T-helper 2 cell treated with Interferon-gamma antibody and Interleukin-4, amounts not matched to agents 5 μg/mL and 100 μg/mL, for 36 hours (primary cell): ENCODE data around the gene TPPP2.

Experiments used
- DNase-seq: peaks from one replicate; pipeline ENCODE4 v3.0.0; 2021; ENCODE audit warnings: low spot score
- H3K27ac Mint-ChIP-seq: one replicate; pipeline ENCODE4 v1.8.0; 2021; ENCODE audit warnings: mild to moderate bottlenecking, mixed read lengths
- H3K27me3 Mint-ChIP-seq: one replicate; pipeline ENCODE4 v1.8.0; 2021; ENCODE audit warnings: low read depth, mixed read lengths
- H3K36me3 Mint-ChIP-seq: one replicate; pipeline ENCODE4 v1.8.0; 2021; ENCODE audit warnings: low read depth, mixed read lengths
- H3K4me1 Mint-ChIP-seq: one replicate; pipeline ENCODE4 v1.8.0; 2021; ENCODE audit warnings: low read depth, mixed read lengths
- H3K4me3 Mint-ChIP-seq: one replicate; pipeline ENCODE4 v1.8.0; 2022; ENCODE audit warnings: mild to moderate bottlenecking, moderate library complexity, mixed read lengths
- H3K9me3 Mint-ChIP-seq: one replicate; pipeline ENCODE4 v1.8.0; 2021; ENCODE audit warnings: mixed read lengths

The TPPP2 gene

DNA sequence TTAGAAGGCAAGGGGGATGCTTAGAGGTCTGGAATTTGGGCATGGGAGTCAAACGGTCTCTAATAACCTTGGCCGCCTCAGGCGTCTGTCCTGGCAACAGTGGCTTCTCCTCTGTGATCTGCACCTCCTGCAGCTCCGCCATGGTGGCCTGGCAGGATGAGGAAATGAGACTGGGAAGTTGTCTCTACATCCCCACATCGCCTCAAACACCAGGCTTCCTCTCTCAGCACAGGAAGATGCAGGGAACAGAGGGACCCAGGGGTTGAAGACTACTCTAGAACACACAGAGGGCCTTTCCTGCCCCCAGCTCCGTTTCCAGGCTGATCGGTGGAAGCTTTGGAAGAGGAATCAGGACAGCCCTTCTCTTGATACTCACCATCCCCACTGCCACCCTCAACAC is 6.8 kb upstream of the TPPP2 start:
- no peak for DNase-seq
- peaks cover 39% of the 10 kb centered on the region for H3K27me3 Mint-ChIP-seq
- no peaks in the 10 kb centered on the region for H3K36me3 Mint-ChIP-seq
- H3K27ac Mint-ChIP-seq: no peak overlapping the region
- no peak overlapping the region for H3K4me3 Mint-ChIP-seq
- H3K4me1 Mint-ChIP-seq: peaks cover 7% of the 10 kb centered on the region
- H3K9me3 Mint-ChIP-seq: no peaks in the 10 kb centered on the region

DNA sequence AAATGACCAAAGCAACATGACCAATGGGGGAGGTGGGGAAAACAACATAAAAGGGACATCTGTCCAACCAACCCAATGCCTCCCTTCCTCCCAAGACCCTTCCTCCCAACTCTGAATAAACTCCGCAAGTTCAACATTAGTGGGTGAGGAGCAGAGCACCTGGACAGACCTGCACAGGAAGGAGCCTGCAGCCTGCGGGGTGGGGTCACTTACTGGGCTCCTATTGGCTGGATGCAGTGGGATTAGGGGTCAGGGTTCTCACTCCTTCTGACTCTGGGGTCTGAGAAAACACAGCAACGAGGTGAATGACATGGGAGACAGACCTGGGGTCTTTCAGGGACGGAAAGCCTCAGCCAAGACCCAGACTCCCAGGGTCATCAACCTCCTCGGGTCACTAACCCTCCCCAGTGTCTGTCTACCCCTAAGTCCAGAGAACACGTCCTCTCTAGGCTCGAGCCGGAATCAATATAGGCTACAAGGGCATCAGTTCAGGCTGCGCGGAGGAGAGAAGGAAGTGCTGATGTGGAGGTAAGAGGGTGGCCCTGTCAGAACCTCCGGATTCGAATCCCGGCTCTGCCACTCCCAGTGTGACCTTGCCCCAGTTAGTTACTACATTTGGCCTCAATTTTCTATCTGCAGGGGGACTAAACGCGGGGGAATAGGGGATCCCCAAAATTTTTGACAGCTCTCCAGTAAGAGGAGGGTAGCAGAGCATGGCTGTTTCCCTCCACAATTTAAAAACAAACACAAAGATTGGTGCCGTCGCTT is 6.0 kb upstream of the TPPP2 start:
- Mint-ChIP-seq H3K27ac (no peak overlapping the region), H3K4me3 (peak overlapping the region; percentile 71), H3K9me3 (no peaks in the 10 kb centered on the region), H3K4me1 (peaks cover 7% of the 10 kb centered on the region), H3K36me3 (no peaks in the 10 kb centered on the region), H3K27me3 (peaks cover 39% of the 10 kb centered on the region)
- no peak for DNase-seq

DNA sequence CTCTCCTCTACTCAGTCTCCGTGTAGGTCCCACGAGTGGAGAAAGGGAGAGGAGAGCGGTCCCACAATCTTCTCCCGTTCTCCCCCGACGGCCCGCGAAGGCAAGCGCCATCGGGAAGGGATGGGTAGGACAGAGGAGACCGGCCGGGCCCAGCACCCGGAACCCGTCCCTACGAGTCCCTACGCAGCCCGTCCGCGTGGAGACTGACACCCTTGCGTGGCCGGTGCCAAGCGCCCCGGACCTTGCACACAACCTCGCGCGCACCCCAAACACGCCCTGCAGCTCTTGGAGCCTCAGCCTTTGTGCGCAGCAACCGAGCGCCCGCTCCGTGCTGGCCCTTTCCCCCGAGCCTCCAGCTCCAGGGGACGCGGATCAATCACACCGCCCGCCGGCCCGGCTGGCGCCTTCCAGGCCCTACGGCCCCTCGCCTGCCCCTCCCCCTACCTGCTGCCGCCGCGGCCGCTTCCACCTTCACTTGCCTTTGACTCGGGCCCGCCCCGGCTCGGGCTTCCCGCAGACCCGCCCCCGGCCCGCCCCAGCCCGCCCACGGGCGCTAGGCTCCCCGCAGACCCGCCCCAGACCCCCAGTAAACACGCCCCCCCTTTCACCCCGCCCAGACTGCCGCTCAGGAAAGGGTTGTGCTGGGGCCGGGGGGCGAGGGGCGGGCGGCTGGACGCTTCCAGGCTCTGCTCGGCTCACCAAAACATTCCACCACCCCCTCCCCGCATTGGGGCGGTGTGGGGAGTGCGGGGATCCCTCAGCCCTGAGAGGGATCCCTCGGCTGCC is 5.2 kb upstream of the TPPP2 start, which contains the start of gene NDRG2:
TSS of gene NDRG2 (minus strand) at position 477 of the 786 bp plus-strand sequence. CDS start 1,746 bp downstream, outside the sequence.
- H3K4me3 Mint-ChIP-seq: peak within 1 kb of the TSS; percentile 80
- H3K4me1 Mint-ChIP-seq: peaks cover 7% of the 10 kb centered on the region
- H3K27me3 Mint-ChIP-seq: peaks cover 39% of the 10 kb centered on the region
- peak; percentile 40 for DNase-seq
- H3K9me3 Mint-ChIP-seq: no peaks in the 10 kb centered on the region
- no peak within 1 kb of the TSS for H3K27ac Mint-ChIP-seq
- H3K36me3 Mint-ChIP-seq: no peaks in the 10 kb centered on the region

DNA sequence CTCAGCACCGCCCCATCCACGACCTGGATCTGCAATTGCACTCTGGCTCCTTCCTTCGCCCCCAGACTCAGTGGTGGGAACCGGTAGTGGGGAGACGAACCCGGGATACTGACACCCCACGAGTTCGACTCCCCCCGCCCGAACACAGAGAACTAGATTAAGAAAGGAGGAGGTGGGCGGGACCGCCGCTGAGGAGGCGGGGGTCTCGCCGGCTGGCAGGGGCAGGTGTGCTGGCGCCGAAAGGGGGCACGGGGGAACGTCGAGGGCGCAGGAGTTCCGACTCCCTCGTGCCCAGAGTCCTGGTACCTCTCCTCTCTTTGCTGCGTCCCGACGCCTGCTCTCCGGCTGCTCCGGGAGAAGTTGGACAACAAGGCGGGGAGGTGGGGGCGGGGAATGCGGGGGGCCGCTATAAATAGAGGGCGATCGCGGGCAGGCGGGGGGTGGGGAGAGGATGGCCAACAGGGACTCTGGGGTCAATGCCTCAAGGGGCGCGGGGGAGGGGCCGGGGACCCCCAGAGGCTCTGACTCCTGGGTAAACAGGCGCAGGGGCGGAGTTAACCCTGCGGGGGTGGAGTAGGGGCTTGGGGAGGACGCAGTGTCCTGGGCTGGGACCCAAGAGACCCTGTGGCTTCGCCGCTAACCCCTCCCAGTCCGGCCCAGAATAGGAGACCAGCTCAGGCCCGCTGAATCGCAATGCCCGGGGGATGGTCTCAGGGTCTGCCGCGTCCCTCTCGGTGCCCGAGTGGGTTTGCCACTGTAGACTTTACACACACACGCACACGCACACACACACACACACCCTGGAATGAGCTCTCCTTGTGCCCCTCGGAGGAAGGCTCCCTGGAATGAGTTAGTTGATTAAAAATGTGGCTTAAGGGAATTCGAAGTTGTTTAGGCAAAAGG is 4.4 kb upstream of the TPPP2 start:
- Mint-ChIP-seq H3K4me1 (peaks cover 7% of the 10 kb centered on the region), H3K4me3 (peak overlapping the region; percentile 80)
- DNase-seq: no peak

DNA sequence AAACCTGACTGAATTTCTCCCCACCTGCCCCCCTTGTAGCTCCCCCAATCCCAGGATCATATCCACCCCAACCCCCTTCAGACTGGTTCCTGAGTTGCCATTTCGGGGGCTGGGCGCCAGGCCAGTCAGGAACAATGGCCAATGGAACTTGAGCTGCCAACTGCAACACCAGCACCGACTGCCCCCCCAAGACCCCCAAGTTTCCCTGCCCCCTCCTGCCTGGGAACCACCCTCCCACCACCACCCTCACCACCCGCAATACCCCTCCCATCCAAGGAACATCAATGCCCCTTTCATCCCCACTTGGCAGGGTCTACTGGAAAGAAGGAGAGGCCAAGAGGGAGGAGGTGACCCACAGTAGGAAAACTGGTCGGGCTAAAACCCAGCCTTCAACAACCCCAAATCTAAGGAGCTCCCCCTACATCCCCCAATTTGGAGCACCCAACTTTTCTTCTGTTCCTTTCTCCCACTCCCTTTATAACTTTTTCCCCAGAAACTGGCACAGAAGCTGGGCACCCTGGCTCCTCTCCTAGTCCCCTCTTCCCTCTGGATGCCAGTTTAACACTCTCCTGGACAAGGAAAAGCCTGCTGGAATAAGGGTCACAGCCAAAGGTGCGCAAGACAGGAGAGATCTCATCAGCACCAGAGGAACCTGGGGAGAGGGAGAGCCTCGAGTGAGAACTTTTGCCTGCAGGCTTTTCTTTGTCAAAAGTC is 3.6 kb upstream of the TPPP2 start:
- no peak for DNase-seq
- H3K9me3 Mint-ChIP-seq: no peaks in the 10 kb centered on the region
- no peak overlapping the region for H3K27ac Mint-ChIP-seq
- H3K4me1 Mint-ChIP-seq: peaks cover 7% of the 10 kb centered on the region
- no peak overlapping the region for H3K4me3 Mint-ChIP-seq
- H3K36me3 Mint-ChIP-seq: no peaks in the 10 kb centered on the region
- H3K27me3 Mint-ChIP-seq: peaks cover 42% of the 10 kb centered on the region

More for the DNA sequence above, 4.4 kb upstream of the TPPP2 start:
- H3K9me3 Mint-ChIP-seq: no peaks in the 10 kb centered on the region
- no peak overlapping the region for H3K27ac Mint-ChIP-seq
- no peaks in the 10 kb centered on the region for H3K36me3 Mint-ChIP-seq
- peaks cover 42% of the 10 kb centered on the region for H3K27me3 Mint-ChIP-seq

DNA sequence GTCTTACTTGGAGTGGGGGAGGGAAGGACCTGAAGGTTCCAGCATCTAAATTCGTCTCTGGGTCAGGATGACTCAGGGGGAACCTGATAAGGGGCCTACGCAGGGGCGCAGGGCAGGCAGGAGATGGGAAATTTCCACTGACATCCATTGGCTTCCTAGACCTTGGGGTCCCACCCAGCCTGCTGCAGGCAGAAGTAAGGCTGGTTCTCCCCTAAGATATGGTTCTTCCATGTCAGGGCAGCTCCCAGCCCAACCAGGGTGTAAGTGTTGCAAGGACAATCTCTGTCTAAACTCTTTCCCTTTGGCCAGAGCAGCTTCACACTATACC is 3.1 kb upstream of the TPPP2 start:
- DNase-seq: no peak
- Mint-ChIP-seq H3K4me3 (no peak overlapping the region), H3K36me3 (no peaks in the 10 kb centered on the region), H3K27me3 (peaks cover 44% of the 10 kb centered on the region), H3K4me1 (peaks cover 7% of the 10 kb centered on the region), H3K27ac (no peak overlapping the region), H3K9me3 (no peaks in the 10 kb centered on the region)

DNA sequence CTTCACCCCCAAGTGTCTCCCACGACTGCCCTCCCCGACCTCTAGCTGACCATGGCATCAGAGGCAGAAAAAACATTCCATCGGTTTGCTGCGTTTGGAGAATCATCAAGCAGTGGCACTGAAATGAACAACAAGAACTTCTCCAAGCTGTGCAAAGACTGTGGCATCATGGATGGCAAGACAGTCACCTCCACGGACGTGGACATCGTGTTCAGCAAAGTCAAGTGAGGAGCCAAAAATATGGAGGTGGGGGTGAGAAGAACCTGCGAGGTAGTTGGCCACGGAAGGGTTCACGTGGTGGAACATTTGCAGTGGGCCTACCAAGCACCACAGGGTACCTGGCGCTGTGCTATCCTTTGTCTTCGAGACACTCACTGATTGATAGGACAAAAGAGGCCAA is 514 bp downstream of the TPPP2 start:
- no peaks in the 10 kb centered on the region for H3K4me1 Mint-ChIP-seq
- no peak overlapping the region for H3K4me3 Mint-ChIP-seq
- H3K9me3 Mint-ChIP-seq: no peaks in the 10 kb centered on the region
- no peaks in the 10 kb centered on the region for H3K36me3 Mint-ChIP-seq
- H3K27ac Mint-ChIP-seq: no peak overlapping the region
- DNase-seq: no peak
- H3K27me3 Mint-ChIP-seq: peaks cover 30% of the 10 kb centered on the region

DNA sequence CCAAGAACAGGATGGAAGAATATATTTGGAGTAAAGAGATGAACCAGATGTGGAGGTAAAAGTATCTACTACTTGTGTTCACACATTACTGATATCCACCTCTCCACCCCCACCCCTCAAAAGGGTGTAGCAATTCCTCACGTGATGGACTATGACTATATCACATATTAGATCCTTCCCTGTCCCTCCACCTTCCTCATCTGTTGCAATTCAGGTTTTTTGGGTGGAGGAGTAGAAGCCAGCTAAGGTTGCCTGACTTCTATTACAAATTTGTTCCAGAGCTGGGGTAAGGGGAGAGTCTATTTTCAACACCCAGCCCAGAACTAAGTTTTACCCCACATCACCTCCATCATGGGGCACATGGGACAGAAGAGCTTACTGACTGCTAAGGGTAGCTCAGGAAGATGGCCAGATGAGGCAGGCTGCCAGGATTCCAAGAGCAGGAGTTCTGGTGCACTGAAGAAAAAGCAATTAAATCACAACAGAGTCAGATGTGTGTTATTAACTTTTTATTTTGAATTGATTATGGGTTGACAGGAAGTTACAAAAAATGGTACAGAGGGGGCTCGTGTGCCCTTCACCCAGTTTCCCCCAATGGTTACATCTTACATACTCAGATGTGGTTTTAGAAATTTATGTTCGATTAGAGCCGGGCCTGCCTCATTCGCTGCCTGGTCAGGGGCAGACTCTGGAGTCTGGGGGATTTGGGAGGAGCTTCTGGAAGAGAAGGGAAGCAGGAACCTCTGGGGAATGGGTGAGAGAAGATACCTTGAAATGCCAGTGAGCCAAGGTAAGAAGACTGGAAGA is 2.5 kb downstream of the TPPP2 start:
- Mint-ChIP-seq H3K36me3 (no peaks in the 10 kb centered on the region), H3K9me3 (no peaks in the 10 kb centered on the region), H3K27me3 (peaks cover 21% of the 10 kb centered on the region), H3K27ac (no peak overlapping the region), H3K4me3 (no peak overlapping the region), H3K4me1 (no peaks in the 10 kb centered on the region)
- DNase-seq: no peak

DNA sequence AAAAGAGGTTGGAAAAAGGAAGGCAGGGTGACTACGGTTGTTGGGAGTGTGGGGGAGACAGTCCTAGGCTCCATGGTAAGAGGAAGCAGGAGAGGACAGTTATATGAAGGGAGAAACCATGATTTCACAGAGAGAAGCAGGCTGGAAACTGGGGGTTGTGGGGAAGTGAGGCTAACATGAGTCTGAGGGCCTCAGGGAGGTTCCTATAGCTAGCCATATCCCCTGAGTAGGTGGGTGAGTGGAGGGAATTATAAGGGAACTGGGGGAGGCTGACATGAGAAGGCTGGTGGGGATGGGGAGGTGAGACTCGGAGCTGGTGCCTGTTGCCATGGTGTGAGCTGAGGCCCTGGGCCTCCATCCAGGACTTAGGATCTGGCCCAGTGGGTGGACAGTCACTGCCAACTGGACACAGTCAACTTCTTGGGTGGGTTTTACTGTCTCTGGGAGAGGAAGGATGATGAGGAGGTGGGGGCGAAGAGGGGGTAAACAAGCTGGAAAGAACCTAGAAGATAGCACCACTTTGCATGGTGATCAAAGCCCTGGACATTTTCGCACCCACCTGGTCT is 3.2 kb downstream of the TPPP2 start:
- peaks cover 21% of the 10 kb centered on the region for H3K27me3 Mint-ChIP-seq

DNA sequence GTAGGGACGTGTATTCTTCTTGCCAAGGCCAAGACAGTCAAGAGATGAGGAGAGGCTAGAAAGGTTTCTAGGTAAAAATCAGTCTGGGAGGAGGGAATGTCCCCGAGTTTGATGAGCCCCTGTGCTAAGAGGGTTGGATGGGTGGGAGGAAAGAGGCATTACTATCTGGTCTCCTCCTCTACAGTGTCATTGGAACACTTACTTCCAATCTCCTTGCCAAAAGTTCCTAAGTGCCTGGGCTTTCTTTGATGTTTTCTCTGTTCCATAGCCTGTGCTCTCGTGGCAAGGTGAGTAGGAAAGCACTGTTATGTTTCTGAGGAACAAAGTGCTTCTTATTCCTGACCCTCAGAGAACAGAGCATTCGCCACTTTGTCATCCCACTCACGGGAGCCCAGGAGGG is 4.7 kb downstream of the TPPP2 start, which contains the start of gene RNASE13:
TSS of gene RNASE13 (minus strand) at position 101 of the 400 bp plus-strand sequence. CDS start 519 bp downstream, outside the sequence.
- H3K27me3 Mint-ChIP-seq: peaks cover 21% of the 10 kb centered on the region
- H3K27ac Mint-ChIP-seq: no peak within 1 kb of the TSS
- no peak within 1 kb of the TSS for H3K4me3 Mint-ChIP-seq
- H3K9me3 Mint-ChIP-seq: no peaks in the 10 kb centered on the region
- H3K36me3 Mint-ChIP-seq: no peaks in the 10 kb centered on the region
- DNase-seq: no peak
- H3K4me1 Mint-ChIP-seq: no peaks in the 10 kb centered on the region

More for the DNA sequence above, 3.2 kb downstream of the TPPP2 start:
- Mint-ChIP-seq H3K9me3 (no peaks in the 10 kb centered on the region), H3K4me1 (no peaks in the 10 kb centered on the region), H3K36me3 (no peaks in the 10 kb centered on the region), H3K4me3 (no peak overlapping the region), H3K27ac (no peak overlapping the region)
- DNase-seq: no peak

DNA sequence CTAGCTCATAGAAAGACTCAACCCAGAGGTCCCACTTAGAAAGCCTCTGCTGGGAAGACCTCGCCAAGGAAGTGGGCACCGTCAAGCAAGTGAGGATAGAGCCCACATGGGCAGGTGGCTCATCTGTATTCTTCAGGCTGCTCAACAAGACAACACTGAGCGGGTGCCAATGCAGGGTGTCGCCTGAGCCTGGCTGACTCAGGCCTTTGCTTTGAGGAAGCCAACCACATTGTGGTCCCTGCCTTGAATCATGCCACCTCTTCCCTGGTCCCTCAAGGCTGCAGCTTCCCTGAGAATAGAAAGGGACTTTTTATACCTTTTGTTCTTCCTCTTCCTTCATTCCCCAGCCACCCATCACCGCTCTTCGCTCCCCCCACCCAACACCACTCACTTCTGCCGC is 6.7 kb downstream of the TPPP2 start:
- no peak overlapping the region for H3K27ac Mint-ChIP-seq
- no peak for DNase-seq
- no peaks in the 10 kb centered on the region for H3K36me3 Mint-ChIP-seq
- peaks cover 18% of the 10 kb centered on the region for H3K27me3 Mint-ChIP-seq
- no peaks in the 10 kb centered on the region for H3K9me3 Mint-ChIP-seq
- no peaks in the 10 kb centered on the region for H3K4me1 Mint-ChIP-seq
- no peak overlapping the region for H3K4me3 Mint-ChIP-seq

DNA sequence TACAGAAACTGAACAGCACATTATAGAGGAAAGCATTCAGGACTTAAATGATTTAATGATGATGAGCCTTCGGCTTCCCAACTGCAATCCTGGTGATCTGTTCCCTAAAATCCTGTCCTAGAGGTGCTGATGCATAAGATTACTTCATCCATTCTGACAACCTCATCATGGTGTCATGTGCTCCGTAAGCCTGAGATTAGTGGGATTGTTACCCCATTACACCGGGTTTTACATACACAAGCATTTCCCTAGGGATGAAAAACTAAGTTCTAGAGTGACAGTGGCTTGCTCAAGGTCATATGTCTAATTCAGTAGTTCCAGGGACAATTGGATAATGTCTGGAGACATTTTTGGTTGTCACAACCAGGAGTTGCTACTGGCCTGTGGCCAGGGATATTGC is 7.1 kb downstream of the TPPP2 start:
- DNase-seq: no peak
- Mint-ChIP-seq H3K27ac (no peak overlapping the region), H3K9me3 (no peaks in the 10 kb centered on the region), H3K27me3 (peaks cover 16% of the 10 kb centered on the region), H3K4me3 (no peak overlapping the region), H3K36me3 (no peaks in the 10 kb centered on the region), H3K4me1 (no peaks in the 10 kb centered on the region)
